NCI-H2227 (cell line): ENCODE measurements around the gene OAS2.
"Not testable (repeated sequence)": the region's sequence is repeated elsewhere in the genome, so short reads cannot be mapped to it uniquely, and the experiment has no call there.

Experiments used
- DNase-seq: peaks from one replicate; lab custom pipeline; 2025; ENCODE audit not compliant: unreplicated experiment; lab: John Stamatoyannopoulos, UW

The OAS2 gene

GRCh38 chr12:112950701-112951100 lies 27.6 kb upstream of the OAS2 start:
- no peak for DNase-seq

- DNase-seq, result not testable (repeated sequence)
Observed at GRCh38 chr12:112957125-112957524, 21.2 kb upstream of the OAS2 start.

- DNase-seq, result no peak
Observed at GRCh38 chr12:112961074-112961473, 17.2 kb upstream of the OAS2 start.

GRCh38 chr12:112961536-112961935 lies 16.8 kb upstream of the OAS2 start:
- DNase-seq, result no peak

GRCh38 chr12:112962561-112962960 lies 15.8 kb upstream of the OAS2 start:
- DNase-seq, result no peak

- no peak for DNase-seq
Observed at GRCh38 chr12:112963227-112963861, 15.0 kb upstream of the OAS2 start.

- DNase-seq, result no peak
Observed at GRCh38 chr12:112964067-112964670, 14.2 kb upstream of the OAS2 start.

GRCh38 chr12:112964915-112965314 lies 13.4 kb upstream of the OAS2 start:
- no peak for DNase-seq

GRCh38 chr12:112965643-112966042 lies 12.7 kb upstream of the OAS2 start:
- no peak for DNase-seq

- DNase-seq, result no peak
Observed at GRCh38 chr12:112967306-112967705, 11.0 kb upstream of the OAS2 start.

- DNase-seq, result no peak
Observed at GRCh38 chr12:112967858-112968257, 10.5 kb upstream of the OAS2 start.

- DNase-seq, result no peak
Observed at GRCh38 chr12:112969547-112970306, 8.6 kb upstream of the OAS2 start.

- no peak for DNase-seq
Observed at GRCh38 chr12:112970391-112970790, 7.9 kb upstream of the OAS2 start.

GRCh38 chr12:112971248-112971647 lies 7.1 kb upstream of the OAS2 start:
- DNase-seq, result peak; percentile 68

- no peak for DNase-seq
Observed at GRCh38 chr12:112973011-112973735, 5.1 kb upstream of the OAS2 start.

- DNase-seq, result no peak
Observed at GRCh38 chr12:112973818-112974231, 4.5 kb upstream of the OAS2 start.

GRCh38 chr12:112974904-112975303 lies 3.4 kb upstream of the OAS2 start:
- DNase-seq, result no peak

- DNase-seq, result no peak
Observed at GRCh38 chr12:112977139-112977538, 1.2 kb upstream of the OAS2 start.

- no peak for DNase-seq
Observed at GRCh38 chr12:112977641-112978040, 678 bp upstream of the OAS2 start.

GRCh38 chr12:112979041-112979680 lies 842 bp downstream of the OAS2 start:
- no peak for DNase-seq

- no peak for DNase-seq
Observed at GRCh38 chr12:112980491-112981158, 2.3 kb downstream of the OAS2 start.
